Measurements from ENCODE around the gene IL19. TPM values are rescaled to one million over a fixed set of nuclear protein-coding genes. Genes with fewer than 3 reads are reported as not detected.
A peak's percentile ranks its signal among the peaks of the same experiment; 100 is the strongest.

Gene IL19
- total RNA-seq, 5 donors from 2014 or later (not counting 1 experiment from before 2014, with no cell fraction given), result not detected

GRCh38 chr1:206797534-206798383, 27.2 kb downstream of the IL19 start:
- ChIA-PET POLR2A (interaction anchor here in 1 of 2 donors (0.6 kb wide), 1 partner anchor 29 kb away, joined by 3 read pairs; no protein-coding TSS in a partner anchor), CTCF (interaction anchor here in 1 of 2 donors (1.6 kb wide), 1 partner anchor 9 kb away, joined by 3 read pairs; no protein-coding TSS in a partner anchor)
- Histone ChIP-seq H3K4me1 (ENCODE audit: control insufficient read depth in 1 of 2, extremely low read depth in 1 of 2, insufficient read depth in 2 of 2, low read length in 2 of 2) (peaks cover 4 to 36% of the 10 kb centered on the region in 2 experiments), H3K4me3 (ENCODE audit: control insufficient read depth in 1 of 2, extremely low read depth in 1 of 2, low read length in 1 of 2) (no peak overlapping the region), H3K36me3 (ENCODE audit: control insufficient read depth in 2 of 2, extremely low read depth in 1 of 2, insufficient read depth in 1 of 2, low read length in 1 of 2) (no peaks in the 10 kb centered on the region), H3K27ac (ENCODE audit: low read length) (no peak overlapping the region), H3K9me3 (no peaks in the 10 kb centered on the region), H3K27me3 (replicated peaks in 1 of 2; ENCODE audit: control insufficient read depth in 2 of 2, extremely low read depth in 1 of 2, insufficient read depth in 2 of 2, low read length in 1 of 2) (peaks cover 0 to 4% of the 10 kb centered on the region in 2 experiments)
- Mint-ChIP-seq H3K27me3 (no peaks in the 10 kb centered on the region), H3K9me3 (no peaks in the 10 kb centered on the region), H3K4me3 (no peak overlapping the region), H3K36me3 (no peaks in the 10 kb centered on the region), H3K27ac (peak overlapping the region in 1 of 2 donors; percentile 47), H3K4me1 (peaks cover 49 to 60% (median 55%) of the 10 kb centered on the region in 3 donors)
- peak in 12 of 35 experiments; percentile 15 to 65 (median 26) for DNase-seq
- ATAC-seq (replicated peaks in 1 of 4), result no peak
- WGBS (ENCODE audit: insufficient coverage), result 90% methylated on average over 2 of the region's 8 CpGs

- H3K36me3 Mint-ChIP-seq, result no peaks in the 10 kb centered on the region
- H3K9me3 ChIP-seq, result no peaks in the 10 kb centered on the region
- no peaks in the 10 kb centered on the region for H3K36me3 ChIP-seq (ENCODE audit: control insufficient read depth in 2 of 2, extremely low read depth in 1 of 2, insufficient read depth in 1 of 2, low read length in 1 of 2)
- peaks cover 6 to 37% of the 10 kb centered on the region in 2 experiments for H3K4me1 ChIP-seq (ENCODE audit: control insufficient read depth in 1 of 2, extremely low read depth in 1 of 2, insufficient read depth in 2 of 2, low read length in 2 of 2)
- no peaks in the 10 kb centered on the region for H3K27me3 Mint-ChIP-seq
- H3K4me1 Mint-ChIP-seq, result peaks cover 56 to 67% (median 61%) of the 10 kb centered on the region in 3 donors
- no peak overlapping the region for H3K4me3 Mint-ChIP-seq
- WGBS (ENCODE audit: insufficient coverage), result 100% methylated on average over 1 of the region's 13 CpGs
- ChIA-PET CTCF (interaction anchor here in 1 of 2 donors (0.8 to 1.6 kb wide), 2 partner anchors 9 to 114 kb away, joined by 3 to 5 read pairs; no protein-coding TSS in a partner anchor), POLR2A (no interaction called here)
- ATAC-seq (replicated peaks in 1 of 4) (no peak), DNase-seq (no peak)
- H3K27ac ChIP-seq (ENCODE audit: low read length), result no peak overlapping the region
- peaks cover 0 to 4% of the 10 kb centered on the region in 2 experiments for H3K27me3 ChIP-seq (replicated peaks in 1 of 2; ENCODE audit: control insufficient read depth in 2 of 2, extremely low read depth in 1 of 2, insufficient read depth in 2 of 2, low read length in 1 of 2)
- H3K27ac Mint-ChIP-seq, result peak overlapping the region; percentile 47 to 54
- H3K4me3 ChIP-seq (ENCODE audit: control insufficient read depth in 1 of 2, extremely low read depth in 1 of 2, low read length in 1 of 2), result no peak overlapping the region
- H3K9me3 Mint-ChIP-seq, result no peaks in the 10 kb centered on the region
Observed at GRCh38 chr1:206798384-206798996, 27.9 kb downstream of the IL19 start.

GRCh38 chr1:206799311-206799710, 28.7 kb downstream of the IL19 start:
- Mint-ChIP-seq H3K9me3 (no peaks in the 10 kb centered on the region), H3K36me3 (no peaks in the 10 kb centered on the region), H3K4me1 (peaks cover 60 to 69% (median 62%) of the 10 kb centered on the region in 3 donors), H3K4me3 (no peak overlapping the region), H3K27me3 (no peaks in the 10 kb centered on the region), H3K27ac (no peak overlapping the region)
- Histone ChIP-seq H3K27me3 (replicated peaks in 1 of 2; ENCODE audit: control insufficient read depth in 2 of 2, extremely low read depth in 1 of 2, insufficient read depth in 2 of 2, low read length in 1 of 2) (peaks cover 0 to 4% of the 10 kb centered on the region in 2 experiments), H3K36me3 (ENCODE audit: control insufficient read depth in 2 of 2, extremely low read depth in 1 of 2, insufficient read depth in 1 of 2, low read length in 1 of 2) (no peaks in the 10 kb centered on the region), H3K4me1 (ENCODE audit: control insufficient read depth in 1 of 2, extremely low read depth in 1 of 2, insufficient read depth in 2 of 2, low read length in 2 of 2) (peaks cover 15 to 43% of the 10 kb centered on the region in 2 experiments), H3K4me3 (ENCODE audit: control insufficient read depth in 1 of 2, extremely low read depth in 1 of 2, low read length in 1 of 2) (no peak overlapping the region), H3K27ac (ENCODE audit: low read length) (no peak overlapping the region), H3K9me3 (no peaks in the 10 kb centered on the region)
- ChIA-PET CTCF (interaction anchor here in 1 of 2 donors (0.7 to 1.6 kb wide), 4 partner anchors 10 to 113 kb away, joined by 3 to 5 read pairs (median 4); no protein-coding TSS in a partner anchor), POLR2A (no interaction called here)
- WGBS (ENCODE audit: insufficient coverage), result 84% methylated on average over 2 of the region's 3 CpGs
- no peak for DNase-seq
- no peak for ATAC-seq (replicated peaks in 1 of 4)

GRCh38 chr1:206800411-206800810, 29.8 kb downstream of the IL19 start:
- peak overlapping the region in 1 of 2 donors; percentile 15 for H3K27ac Mint-ChIP-seq

GRCh38 chr1:206800891-206801290, 30.3 kb downstream of the IL19 start:
- ATAC-seq (replicated peaks in 1 of 4) (no peak), DNase-seq (no peak)
- H3K4me1 Mint-ChIP-seq, result peaks cover 67 to 71% (median 69%) of the 10 kb centered on the region in 3 donors
- H3K27ac Mint-ChIP-seq, result no peak overlapping the region
- Histone ChIP-seq H3K4me3 (ENCODE audit: control insufficient read depth in 1 of 2, extremely low read depth in 1 of 2, low read length in 1 of 2) (no peak overlapping the region), H3K4me1 (ENCODE audit: control insufficient read depth in 1 of 2, extremely low read depth in 1 of 2, insufficient read depth in 2 of 2, low read length in 2 of 2) (peaks cover 18 to 41% of the 10 kb centered on the region in 2 experiments), H3K9me3 (no peaks in the 10 kb centered on the region), H3K36me3 (ENCODE audit: control insufficient read depth in 2 of 2, extremely low read depth in 1 of 2, insufficient read depth in 1 of 2, low read length in 1 of 2) (no peaks in the 10 kb centered on the region), H3K27ac (ENCODE audit: low read length) (no peak overlapping the region), H3K27me3 (replicated peaks in 1 of 2; ENCODE audit: control insufficient read depth in 2 of 2, extremely low read depth in 1 of 2, insufficient read depth in 2 of 2, low read length in 1 of 2) (peaks cover 0 to 4% of the 10 kb centered on the region in 2 experiments)
- H3K9me3 Mint-ChIP-seq, result no peaks in the 10 kb centered on the region
- no peaks in the 10 kb centered on the region for H3K36me3 Mint-ChIP-seq
- ChIA-PET POLR2A (no interaction called here), CTCF (interaction anchor here in 1 of 2 donors (1.2 kb wide), 1 partner anchor 67 kb away, joined by 3 read pairs; no protein-coding TSS in a partner anchor)
- no CpG with 5 or more reads among the region's 3 CpGs for WGBS (ENCODE audit: insufficient coverage)
- no peak overlapping the region for H3K4me3 Mint-ChIP-seq
- H3K27me3 Mint-ChIP-seq, result no peaks in the 10 kb centered on the region

More at GRCh38 chr1:206800411-206800810, 29.8 kb downstream of the IL19 start:
- no peaks in the 10 kb centered on the region for H3K36me3 ChIP-seq (ENCODE audit: control insufficient read depth in 2 of 2, extremely low read depth in 1 of 2, insufficient read depth in 1 of 2, low read length in 1 of 2)
- peaks cover 65 to 69% (median 66%) of the 10 kb centered on the region in 3 donors for H3K4me1 Mint-ChIP-seq
- ChIA-PET POLR2A (no interaction called here), CTCF (interaction anchor here in 1 of 2 donors (1.1 kb wide), 1 partner anchor 34 kb away, joined by 14 read pairs; no protein-coding TSS in a partner anchor)
- peaks cover 0 to 4% of the 10 kb centered on the region in 2 experiments for H3K27me3 ChIP-seq (replicated peaks in 1 of 2; ENCODE audit: control insufficient read depth in 2 of 2, extremely low read depth in 1 of 2, insufficient read depth in 2 of 2, low read length in 1 of 2)
- no peak overlapping the region for H3K4me3 Mint-ChIP-seq
- peaks cover 18 to 41% of the 10 kb centered on the region in 2 experiments for H3K4me1 ChIP-seq (ENCODE audit: control insufficient read depth in 1 of 2, extremely low read depth in 1 of 2, insufficient read depth in 2 of 2, low read length in 2 of 2)
- no peaks in the 10 kb centered on the region for H3K9me3 Mint-ChIP-seq
- no peak overlapping the region for H3K4me3 ChIP-seq (ENCODE audit: control insufficient read depth in 1 of 2, extremely low read depth in 1 of 2, low read length in 1 of 2)
- H3K27me3 Mint-ChIP-seq, result no peaks in the 10 kb centered on the region
- DNase-seq (no peak), ATAC-seq (replicated peaks in 1 of 4) (no peak)
- H3K36me3 Mint-ChIP-seq, result no peaks in the 10 kb centered on the region
- H3K27ac ChIP-seq (ENCODE audit: low read length), result no peak overlapping the region
- H3K9me3 ChIP-seq, result no peaks in the 10 kb centered on the region
- 97% methylated on average over 3 of the region's 3 CpGs for WGBS (ENCODE audit: insufficient coverage)

- POLR2A ChIA-PET, result no interaction called here
- CTCF ChIA-PET, result interaction anchor here in 1 of 2 donors (1.2 kb wide), 1 partner anchor 68 kb away, joined by 3 read pairs; no protein-coding TSS in a partner anchor
Observed at GRCh38 chr1:206801467-206801866, 30.9 kb downstream of the IL19 start.

More at GRCh38 chr1:206801467-206801866, 30.9 kb downstream of the IL19 start:
- no peak overlapping the region for H3K27ac ChIP-seq (ENCODE audit: low read length)
- peaks cover 0 to 4% of the 10 kb centered on the region in 2 experiments for H3K27me3 ChIP-seq (replicated peaks in 1 of 2; ENCODE audit: control insufficient read depth in 2 of 2, extremely low read depth in 1 of 2, insufficient read depth in 2 of 2, low read length in 1 of 2)
- no peaks in the 10 kb centered on the region for H3K36me3 ChIP-seq (ENCODE audit: control insufficient read depth in 2 of 2, extremely low read depth in 1 of 2, insufficient read depth in 1 of 2, low read length in 1 of 2)
- ATAC-seq (replicated peaks in 1 of 4) (no peak), DNase-seq (no peak)
- H3K4me3 ChIP-seq (ENCODE audit: control insufficient read depth in 1 of 2, extremely low read depth in 1 of 2, low read length in 1 of 2), result no peak overlapping the region
- H3K4me1 Mint-ChIP-seq, result peaks cover 67 to 77% (median 73%) of the 10 kb centered on the region in 3 donors
- H3K27ac Mint-ChIP-seq, result peak overlapping the region; percentile 35 to 77
- no peaks in the 10 kb centered on the region for H3K9me3 ChIP-seq
- H3K9me3 Mint-ChIP-seq, result no peaks in the 10 kb centered on the region
- no peak overlapping the region for H3K4me3 Mint-ChIP-seq
- no peaks in the 10 kb centered on the region for H3K36me3 Mint-ChIP-seq
- no peaks in the 10 kb centered on the region for H3K27me3 Mint-ChIP-seq
- WGBS (ENCODE audit: insufficient coverage), result 100% methylated on average over 1 of the region's 1 CpG
- peaks cover 18 to 41% of the 10 kb centered on the region in 2 experiments for H3K4me1 ChIP-seq (ENCODE audit: control insufficient read depth in 1 of 2, extremely low read depth in 1 of 2, insufficient read depth in 2 of 2, low read length in 2 of 2)
